ENCODE measurements around the gene TUFT1. TPM values are rescaled to one million over a fixed set of nuclear protein-coding genes. Genes with fewer than 3 reads are reported as not detected.
"Not testable (repeated sequence)": the region's sequence is repeated elsewhere in the genome, so short reads cannot be mapped to it uniquely, and the experiment has no call there.

The TUFT1 gene
- total and polyA plus RNA-seq, 2 donors (not counting 1 experiment from before 2014, with no cell fraction given), result 0.82 to 2.2 TPM

GRCh38 chr1:151618470-151618869 is 78.4 kb downstream of the TUFT1 start:
- ChIA-PET CTCF (interaction anchor here (0.7 kb wide), 1 partner anchor 25 kb away, joined by 4 read pairs; no protein-coding TSS in a partner anchor), POLR2A (no interaction called here)
- Histone ChIP-seq H3K4me3 (ENCODE audit: control extremely low read depth in 1 of 5, extremely low read depth in 1 of 5, insufficient read depth in 1 of 5, low read depth in 2 of 5, low read length in 4 of 5) (no peak overlapping the region), H3K9ac (ENCODE audit: low read length) (no peak overlapping the region), H3K9me3 (ENCODE audit: control extremely low read depth in 1 of 3, control insufficient read depth in 2 of 3, insufficient read depth in 1 of 3, low read length in 2 of 3) (no peaks in the 10 kb centered on the region), H3K79me2 (ENCODE audit: control insufficient read depth, insufficient read depth, low read length) (peaks cover 61% of the 10 kb centered on the region), H3K4me1 (ENCODE audit: control insufficient read depth in 2 of 2, insufficient read depth in 2 of 2, low read length in 2 of 2) (peaks cover 2 to 3% of the 10 kb centered on the region in 2 donors), H3K36me3 (replicated peaks in 1 of 2; ENCODE audit: control extremely low read depth in 1 of 2, control insufficient read depth in 1 of 2, extremely low read depth in 1 of 2, insufficient read depth in 2 of 2, low read length in 1 of 2) (peaks cover 5 to 8% of the 10 kb centered on the region in 2 experiments), H4K20me1 (ENCODE audit: control insufficient read depth, insufficient read depth, low read length, poor library complexity, severe bottlenecking) (peaks cover 12% of the 10 kb centered on the region), H3K27me3 (replicated peaks in 1 of 4; ENCODE audit: control extremely low read depth in 1 of 4, control insufficient read depth in 3 of 4, insufficient read depth in 4 of 4, low read length in 3 of 4) (no peaks in the 10 kb centered on the region), H3K4me2 (replicated peaks; ENCODE audit: low read depth, low read length, poor library complexity, severe bottlenecking) (no peak overlapping the region), H3K27ac (ENCODE audit: low read length in 2 of 2) (no peak overlapping the region), H2AFZ (ENCODE audit: insufficient read depth, low read depth, low read length, poor library complexity, severe bottlenecking) (no peak overlapping the region)
- Mint-ChIP-seq H3K9me3 (ENCODE audit: insufficient read depth) (no peaks in the 10 kb centered on the region), H3K4me3 (no peak overlapping the region), H3K27ac (no peak overlapping the region), H3K27me3 (no peaks in the 10 kb centered on the region), H3K4me1 (peaks cover 31% of the 10 kb centered on the region)
- DNase-seq (no peak), ATAC-seq (ENCODE audit: low read depth) (no peak)
- TF ChIP-seq EZH2 (IDR thresholded peaks at IDR 0.05; ENCODE audit: borderline replicate concordance, insufficient read depth, low read depth, low read length, poor library complexity, severe bottlenecking) (no peak), CTCF (IDR thresholded peaks at IDR 0.05) (no peak)
- intact Hi-C loops (cut with micrococcal nuclease), result no loop called here

GRCh38 chr1:151618996-151619395 is 78.9 kb downstream of the TUFT1 start:
- intact Hi-C loops (cut with micrococcal nuclease); POLR2A ChIA-PET; DNase-seq; H2AFZ ChIP-seq (ENCODE audit: insufficient read depth, low read depth, low read length, poor library complexity, severe bottlenecking); H3K4me3 Mint-ChIP-seq; H3K27me3 ChIP-seq (replicated peaks in 1 of 4; ENCODE audit: control extremely low read depth in 1 of 4, control insufficient read depth in 3 of 4, insufficient read depth in 4 of 4, low read length in 3 of 4); H3K9ac ChIP-seq (ENCODE audit: low read length); H3K27me3 Mint-ChIP-seq; H3K36me3 ChIP-seq (replicated peaks in 1 of 2; ENCODE audit: control extremely low read depth in 1 of 2, control insufficient read depth in 1 of 2, extremely low read depth in 1 of 2, insufficient read depth in 2 of 2, low read length in 1 of 2); H3K27ac Mint-ChIP-seq; H3K4me3 ChIP-seq (ENCODE audit: control extremely low read depth in 1 of 5, extremely low read depth in 1 of 5, insufficient read depth in 1 of 5, low read depth in 2 of 5, low read length in 4 of 5); H3K9me3 Mint-ChIP-seq (ENCODE audit: insufficient read depth); H3K4me2 ChIP-seq (replicated peaks; ENCODE audit: low read depth, low read length, poor library complexity, severe bottlenecking); H3K27ac ChIP-seq (ENCODE audit: low read length in 2 of 2); ATAC-seq (ENCODE audit: low read depth); H3K9me3 ChIP-seq (ENCODE audit: control extremely low read depth in 1 of 3, control insufficient read depth in 2 of 3, insufficient read depth in 1 of 3, low read length in 2 of 3); H3K4me1 ChIP-seq (ENCODE audit: control insufficient read depth in 2 of 2, insufficient read depth in 2 of 2, low read length in 2 of 2): not testable (repeated sequence)
- H3K4me1 Mint-ChIP-seq, result peaks cover 26% of the 10 kb centered on the region
- peaks cover 59% of the 10 kb centered on the region for H3K79me2 ChIP-seq (ENCODE audit: control insufficient read depth, insufficient read depth, low read length)
- H4K20me1 ChIP-seq (ENCODE audit: control insufficient read depth, insufficient read depth, low read length, poor library complexity, severe bottlenecking), result peaks cover 12% of the 10 kb centered on the region
- CTCF ChIA-PET, result interaction anchor here (0.7 kb wide), 1 partner anchor 25 kb away, joined by 4 read pairs; no protein-coding TSS in a partner anchor
- WGBS (ENCODE audit: insufficient coverage), result 97% methylated on average over 5 of the region's 6 CpGs

Data from B cell (primary cell).